Measurements from ENCODE around the gene GSTM4.
"Not testable (repeated sequence)": the region's sequence is repeated elsewhere in the genome, so short reads cannot be mapped to it uniquely, and the experiment has no call there.

Gene GSTM4

DNA sequence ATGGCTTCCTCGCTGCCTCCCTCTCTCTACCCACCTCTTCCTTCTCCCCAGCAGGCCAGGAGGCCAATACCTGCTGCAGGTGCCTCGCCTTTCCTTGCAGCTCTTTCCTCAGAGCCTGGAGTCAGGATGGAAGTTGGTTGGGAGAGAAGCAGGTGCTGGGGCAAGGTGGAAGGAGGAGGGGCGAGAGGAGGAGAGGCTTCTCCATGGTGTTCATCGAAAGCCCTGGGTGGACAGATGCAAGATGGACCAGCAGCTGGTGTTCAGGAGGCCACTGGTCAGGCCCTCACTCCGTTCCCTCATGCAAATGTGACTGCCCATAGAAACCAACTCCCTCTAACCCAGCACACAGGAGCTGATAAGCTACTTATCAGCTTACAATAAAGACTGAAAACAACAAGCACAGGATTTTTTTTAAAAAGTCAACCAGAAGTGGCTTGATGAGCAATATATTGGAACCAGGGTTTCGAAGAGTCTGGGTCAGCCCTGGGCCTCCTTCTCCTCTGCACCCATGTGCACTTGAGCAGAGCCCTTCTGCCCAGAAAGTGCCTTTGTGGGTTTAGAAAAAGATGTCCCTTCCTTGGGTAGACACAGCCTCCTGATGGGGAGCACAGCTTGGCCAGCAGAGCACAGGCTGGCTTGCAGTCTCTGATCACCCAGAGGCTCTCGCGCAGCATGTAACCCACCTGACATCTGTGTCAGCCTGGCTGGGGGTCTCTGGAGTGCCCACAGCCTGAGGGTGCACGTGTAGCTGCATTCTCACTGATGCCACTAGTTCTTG lies 16.6 kb upstream of the GSTM4 start:
- no peak for DNase-seq (ENCODE audit: low spot score)

DNA sequence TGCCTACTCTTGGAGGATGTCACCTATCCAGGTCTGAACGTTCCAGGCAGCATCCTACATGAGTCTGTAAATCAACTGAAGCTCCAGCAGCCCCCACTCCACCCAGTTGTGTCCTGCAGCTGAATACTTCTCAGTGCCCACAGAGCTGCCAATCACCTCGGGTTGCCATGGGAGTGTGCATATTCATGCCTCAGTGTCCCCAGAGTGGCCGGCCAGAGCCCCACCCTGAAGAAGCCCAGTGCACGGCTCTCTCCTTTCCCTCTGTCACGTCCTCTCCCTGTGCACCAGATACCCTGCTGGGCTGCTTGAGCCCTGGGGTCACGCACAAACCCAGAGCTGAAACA lies 16.1 kb upstream of the GSTM4 start:
- DNase-seq (ENCODE audit: low spot score), result no peak

DNA sequence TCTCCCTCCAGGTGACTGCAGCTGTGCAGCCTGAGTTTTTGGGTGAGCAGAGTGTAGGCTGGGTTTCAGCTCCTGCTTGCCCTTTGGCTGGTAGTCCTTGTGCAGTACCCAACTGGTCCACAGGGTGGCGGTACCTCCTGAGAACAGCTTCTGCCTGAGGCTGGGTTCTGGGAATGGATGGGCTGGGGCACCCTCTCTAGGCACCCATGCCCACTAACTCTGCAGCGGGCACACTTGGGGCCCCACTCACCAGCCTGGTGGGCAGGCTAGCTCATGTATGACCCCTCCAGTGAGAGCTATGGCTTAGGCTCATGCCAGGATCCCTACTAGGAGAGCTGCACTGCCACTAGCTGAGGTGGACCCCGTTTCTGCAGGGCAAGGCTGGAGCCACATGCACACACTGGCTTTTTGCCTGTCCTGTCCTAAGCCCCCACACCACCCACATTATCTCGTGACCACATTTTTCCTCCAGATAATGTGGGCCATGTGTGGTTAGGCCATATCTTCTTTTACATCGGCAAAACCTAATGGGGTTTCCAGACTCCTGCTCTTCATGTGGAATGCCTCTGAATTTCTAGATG lies 15.5 kb upstream of the GSTM4 start:
- no peak for DNase-seq (ENCODE audit: low spot score)

DNA sequence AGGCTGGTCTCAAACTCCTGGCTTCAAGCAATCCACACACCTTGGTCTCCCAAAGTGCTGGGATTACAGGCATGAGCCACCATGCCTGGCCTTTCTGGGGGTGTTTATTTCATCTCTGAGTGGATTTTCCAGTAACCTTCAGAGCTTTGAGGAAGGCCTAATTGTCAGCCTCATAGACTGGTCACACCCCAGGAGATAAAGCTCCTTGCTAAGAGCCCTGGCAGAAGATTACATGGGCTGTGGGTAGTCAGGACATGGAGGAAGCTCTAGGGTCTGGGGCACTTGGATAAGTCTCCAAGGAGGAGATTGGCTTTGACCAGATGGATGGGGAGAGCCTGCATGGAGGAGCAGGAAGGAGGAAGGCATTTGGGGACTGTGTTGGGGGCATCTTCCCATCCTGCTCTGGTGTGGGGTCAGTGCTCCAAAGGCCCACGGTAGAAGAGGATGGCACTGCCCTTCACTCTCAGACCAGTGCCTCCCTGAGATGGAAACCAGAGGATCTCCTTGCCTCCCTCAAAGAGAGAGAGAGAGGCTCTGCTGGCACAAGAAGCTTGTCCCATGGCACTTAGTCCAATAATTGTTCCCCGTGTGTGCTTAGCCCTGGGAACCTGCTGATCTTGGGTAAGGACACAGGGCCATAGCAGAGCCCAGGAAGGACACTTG lies 14.7 kb upstream of the GSTM4 start:
- DNase-seq (ENCODE audit: low spot score), result no peak

DNA sequence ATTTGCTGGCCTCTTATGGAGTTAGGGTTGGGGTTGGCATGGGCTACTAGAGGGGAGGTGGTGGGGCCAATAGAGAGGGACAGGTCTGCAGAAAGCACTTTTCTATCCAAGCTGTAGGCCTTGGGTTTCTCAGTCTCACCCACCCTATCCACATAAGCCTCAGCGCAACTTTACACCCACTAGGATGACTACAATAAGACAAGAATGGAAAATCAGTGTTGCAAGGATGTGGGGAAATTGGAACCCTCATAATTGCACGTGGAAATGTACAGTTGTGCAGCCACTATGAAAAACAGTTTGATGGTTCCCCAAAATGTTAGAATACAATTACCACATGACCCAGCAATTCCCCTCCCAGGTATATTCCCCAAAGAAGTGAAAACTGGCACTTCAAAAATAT lies 14.0 kb upstream of the GSTM4 start:
- no peak for DNase-seq (ENCODE audit: low spot score)

DNA sequence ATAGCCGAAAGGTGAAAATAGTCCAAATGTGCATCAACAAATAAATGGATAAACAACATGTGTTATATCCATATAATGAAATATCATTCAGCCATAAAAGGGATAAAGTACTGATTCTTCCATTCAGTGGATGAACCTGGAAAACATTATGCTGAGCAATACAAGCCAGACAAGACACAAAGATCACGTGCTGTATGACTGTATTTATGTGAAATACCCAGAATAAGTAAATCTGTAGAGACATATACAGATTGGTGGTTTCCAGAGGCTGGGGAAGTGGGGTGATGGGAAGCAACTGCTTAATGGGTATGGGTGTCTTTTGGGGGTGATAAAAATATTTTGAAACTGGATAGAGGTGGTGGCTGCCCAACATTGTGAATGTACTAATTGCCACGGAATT lies 13.3 kb upstream of the GSTM4 start:
- no peak for DNase-seq (ENCODE audit: low spot score)

DNA sequence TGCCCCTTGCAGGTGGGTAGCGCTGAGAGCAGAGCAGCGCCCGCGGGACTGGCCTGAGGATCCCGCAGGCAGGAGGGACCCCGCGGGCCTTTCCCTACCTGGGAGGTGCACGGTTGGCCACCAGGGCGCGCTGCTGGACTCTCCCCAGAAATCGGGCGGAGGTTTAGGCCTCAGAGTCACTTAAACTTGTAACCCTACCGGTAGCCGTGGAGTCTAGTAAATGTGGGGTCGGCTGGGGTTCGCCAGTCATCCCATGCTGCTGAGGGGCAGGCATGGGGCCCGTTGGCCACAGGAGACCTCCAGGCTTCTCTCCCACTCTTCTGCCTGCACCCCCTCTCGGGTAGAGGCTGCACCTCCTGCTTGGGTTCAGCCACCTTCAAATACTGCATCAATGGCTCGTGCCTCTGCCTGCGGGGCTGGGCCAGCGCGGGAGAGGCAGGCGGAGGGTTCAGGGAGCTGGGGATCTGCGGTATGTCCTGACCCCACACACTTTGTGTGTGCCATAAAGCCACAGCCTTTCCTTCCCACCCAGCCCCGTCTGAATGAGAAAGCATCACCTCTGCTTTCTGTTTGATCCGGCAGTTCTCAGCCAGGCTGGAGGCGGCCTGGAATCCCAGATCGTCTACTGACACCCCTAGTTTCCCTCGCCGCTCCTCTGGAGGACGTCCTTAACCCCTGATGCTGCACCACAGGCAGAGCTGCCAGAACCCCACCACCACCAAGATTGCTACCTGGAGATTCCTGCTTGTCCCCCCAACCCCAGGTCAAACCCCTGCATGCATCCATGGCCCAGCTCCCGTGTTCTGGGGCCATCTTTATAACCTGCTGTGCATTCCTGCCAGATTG lies 12.3 kb upstream of the GSTM4 start:
- no peak for DNase-seq (ENCODE audit: low spot score)

DNA sequence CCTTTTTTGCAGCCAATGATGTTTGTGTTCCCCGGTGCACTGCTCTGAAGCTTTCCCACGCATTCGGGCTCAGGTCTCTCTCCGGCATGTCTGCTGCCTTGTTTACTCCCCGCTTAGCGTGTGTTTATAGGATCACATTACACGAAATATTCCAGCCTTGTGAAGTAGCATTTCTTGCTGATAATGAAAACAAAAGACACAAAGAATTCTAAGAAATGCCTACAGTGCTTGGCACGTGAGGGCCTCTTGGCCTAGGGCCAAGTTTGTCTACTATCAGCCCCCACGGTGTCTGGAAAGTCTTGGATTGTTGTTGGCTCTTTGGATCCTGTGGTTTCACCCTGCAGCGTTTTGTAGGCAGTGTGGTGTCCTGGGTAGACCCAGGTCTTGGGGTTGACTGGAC lies 11.2 kb upstream of the GSTM4 start:
- no peak for DNase-seq (ENCODE audit: low spot score)

DNA sequence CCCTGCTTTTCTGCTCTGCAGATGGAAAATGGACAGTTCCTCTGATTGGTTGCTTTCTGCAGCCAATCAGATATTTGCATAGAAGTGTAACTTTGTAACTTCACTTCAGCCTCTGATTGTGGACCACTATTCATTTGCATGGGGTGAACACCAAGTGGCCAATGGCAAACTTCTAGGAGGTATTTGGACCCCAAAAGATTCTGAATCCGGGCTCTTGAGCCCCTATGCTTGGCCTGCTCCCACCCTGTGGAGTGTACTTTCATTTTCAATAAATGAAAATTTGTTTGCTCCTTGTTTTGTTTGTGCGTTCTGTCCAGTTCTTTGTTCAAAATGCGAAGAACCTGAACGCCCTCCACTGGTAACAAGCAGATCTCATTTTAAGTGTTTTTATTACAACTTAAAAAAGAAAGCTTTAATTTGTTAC lies 6.4 kb upstream of the GSTM4 start:
- DNase-seq (ENCODE audit: low spot score), result no peak

DNA sequence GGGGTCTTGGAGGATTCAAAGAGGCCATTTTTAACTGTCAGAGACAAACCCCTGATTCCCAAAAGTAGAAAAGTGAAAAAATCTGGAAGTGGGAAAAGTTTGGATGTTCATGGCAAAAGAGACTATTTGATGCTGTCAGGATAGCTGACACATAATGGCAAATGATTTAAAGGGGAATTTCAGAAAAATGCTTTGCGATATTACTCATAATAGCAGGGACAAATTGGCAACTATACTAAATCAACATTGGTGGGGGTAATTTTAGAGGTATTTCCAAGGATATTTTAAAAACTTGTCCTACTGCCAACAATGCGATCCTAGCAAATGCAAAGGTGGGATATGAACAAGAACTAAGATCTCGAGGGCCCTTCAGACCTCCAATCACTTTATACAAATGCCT lies 5.3 kb upstream of the GSTM4 start:
- DNase-seq (ENCODE audit: low spot score), result no peak

DNA sequence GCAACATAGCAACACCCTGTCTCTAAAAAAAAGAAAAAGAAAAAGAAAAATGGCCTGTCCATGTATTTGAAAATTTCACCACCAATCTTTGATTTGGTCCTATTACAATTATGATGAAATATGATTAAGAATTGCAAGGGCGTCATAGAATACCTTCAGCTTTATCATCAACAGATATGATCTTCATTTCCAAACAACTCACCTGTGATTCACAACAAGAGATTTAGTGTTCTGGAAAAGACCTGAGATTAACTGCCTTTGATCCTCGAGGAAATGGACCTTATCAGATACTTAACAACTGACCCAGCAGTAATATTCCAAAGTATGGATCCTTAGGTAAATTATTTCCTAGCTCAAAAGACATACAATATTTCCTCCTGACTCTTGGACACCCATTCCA lies 3.5 kb upstream of the GSTM4 start:
- DNase-seq (ENCODE audit: low spot score), result no peak

DNA sequence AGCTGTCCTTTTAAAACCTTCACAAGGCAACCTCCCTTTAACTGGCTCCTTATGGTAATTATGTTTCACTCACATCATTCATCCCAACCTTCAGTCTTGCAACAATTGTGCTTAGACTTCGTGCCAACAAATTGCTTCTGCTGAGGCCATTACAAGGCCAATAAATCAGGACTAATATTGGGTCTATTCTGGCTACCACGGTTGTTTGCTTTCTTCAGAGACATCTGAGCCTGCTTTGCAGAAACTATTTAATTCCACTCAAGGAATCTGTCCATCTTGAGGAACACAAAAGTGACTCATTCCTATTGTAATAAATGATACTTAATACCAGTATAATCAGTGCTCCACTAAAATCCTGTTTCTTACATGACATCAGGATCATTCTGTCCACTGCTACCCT lies 2.6 kb upstream of the GSTM4 start:
- no peak for DNase-seq (ENCODE audit: low spot score)

DNA sequence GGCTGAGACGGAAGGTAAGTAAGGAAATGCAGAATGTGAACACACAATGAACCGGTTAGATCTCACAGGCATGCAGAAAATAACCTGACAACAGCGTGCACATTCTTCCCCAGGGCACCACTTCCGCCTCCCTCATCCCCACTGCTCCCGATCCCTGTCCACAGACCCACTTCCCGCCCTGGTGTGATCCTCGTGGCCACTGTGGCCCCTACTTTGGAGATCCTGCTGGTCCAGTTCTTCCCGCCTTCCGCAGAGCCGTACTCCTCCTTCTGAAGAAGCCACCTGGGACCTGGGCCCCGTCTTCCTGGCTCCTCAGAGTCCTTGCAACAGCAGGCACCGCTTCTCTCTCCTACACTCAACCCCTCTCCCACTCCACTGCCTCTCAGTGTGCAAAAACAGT lies 1.4 kb upstream of the GSTM4 start:
- DNase-seq (ENCODE audit: low spot score), result no peak

DNA sequence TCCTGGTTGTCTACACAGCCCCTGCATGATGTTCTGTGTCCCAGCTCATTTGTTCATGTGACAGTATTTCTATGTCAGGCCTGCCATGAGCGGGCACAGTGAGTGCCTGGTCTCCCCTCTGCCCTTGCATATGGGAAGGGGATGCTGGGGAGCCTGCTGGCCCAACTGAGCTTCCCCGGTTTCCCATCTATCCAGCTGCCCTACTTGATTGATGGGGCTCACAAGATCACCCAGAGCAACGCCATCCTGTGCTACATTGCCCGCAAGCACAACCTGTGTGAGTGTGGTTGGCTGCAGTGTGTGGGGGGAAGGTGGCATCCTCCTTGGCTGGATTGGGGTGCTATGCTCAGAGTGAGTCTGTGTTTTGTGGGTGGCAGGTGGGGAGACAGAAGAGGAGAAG lies 1.5 kb downstream of the GSTM4 start:
- no peak for DNase-seq (ENCODE audit: low spot score)

DNA sequence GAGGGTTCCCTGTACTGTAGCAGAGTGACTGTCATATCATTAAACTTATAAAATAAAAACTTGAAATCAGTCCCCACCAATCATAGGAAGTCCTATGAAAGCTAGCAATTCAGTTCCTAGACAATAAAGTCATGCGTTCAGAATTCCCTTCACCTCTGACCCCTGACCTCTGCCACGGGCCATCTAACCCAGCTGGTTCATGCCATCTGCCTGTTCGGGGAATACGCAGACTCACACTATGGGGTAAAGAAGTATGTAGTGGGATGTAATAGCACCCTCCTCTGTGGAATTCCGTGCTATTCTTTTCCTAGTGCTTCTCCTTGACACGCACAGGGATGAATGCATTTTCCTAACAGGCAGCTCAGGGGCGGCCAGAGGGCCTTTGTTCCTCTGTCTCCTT lies 2.1 kb downstream of the GSTM4 start:
- no peak for DNase-seq (ENCODE audit: low spot score)

DNA sequence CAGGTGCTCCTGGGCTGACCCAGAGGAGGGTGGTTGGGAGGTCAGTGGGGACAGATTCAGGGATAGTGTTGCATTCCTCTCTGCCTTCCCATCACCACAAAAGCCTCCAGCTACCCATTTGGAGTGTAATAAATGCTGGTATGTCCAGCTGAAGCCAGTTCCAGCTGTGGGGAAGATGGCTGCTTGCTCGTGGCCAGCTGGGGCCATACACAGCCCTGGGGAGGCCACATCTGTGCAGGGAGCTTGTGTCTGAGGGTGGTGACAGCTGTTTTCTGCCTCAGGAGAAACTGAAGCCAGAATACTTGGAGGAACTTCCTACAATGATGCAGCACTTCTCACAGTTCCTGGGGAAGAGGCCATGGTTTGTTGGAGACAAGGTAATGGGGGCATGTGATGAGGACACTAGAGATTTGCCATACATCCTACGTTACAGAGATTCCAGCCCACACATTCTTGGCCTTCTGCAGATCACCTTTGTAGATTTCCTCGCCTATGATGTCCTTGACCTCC lies 2.7 kb downstream of the GSTM4 start:
- DNase-seq (ENCODE audit: low spot score), result no peak

DNA sequence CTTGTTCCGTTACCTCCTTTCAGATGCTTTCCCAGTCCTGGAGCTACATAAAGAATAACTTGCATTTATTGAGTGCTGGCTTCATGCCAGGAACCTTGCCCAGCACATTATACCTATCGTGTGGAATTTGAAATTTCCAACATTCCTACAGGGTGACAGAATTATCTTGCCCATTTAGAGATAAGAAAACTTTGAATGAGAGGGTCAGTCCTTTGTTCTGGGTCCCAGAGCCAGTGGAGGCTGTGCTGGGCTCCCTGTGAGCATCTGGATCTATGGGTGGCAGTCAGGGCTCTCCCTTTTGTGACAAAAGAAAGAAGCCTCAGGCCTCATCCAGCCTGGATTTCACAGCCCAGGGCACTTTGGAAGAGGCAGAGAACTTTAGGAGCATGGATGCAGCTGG lies 3.2 kb downstream of the GSTM4 start:
- DNase-seq (ENCODE audit: low spot score), result no peak

DNA sequence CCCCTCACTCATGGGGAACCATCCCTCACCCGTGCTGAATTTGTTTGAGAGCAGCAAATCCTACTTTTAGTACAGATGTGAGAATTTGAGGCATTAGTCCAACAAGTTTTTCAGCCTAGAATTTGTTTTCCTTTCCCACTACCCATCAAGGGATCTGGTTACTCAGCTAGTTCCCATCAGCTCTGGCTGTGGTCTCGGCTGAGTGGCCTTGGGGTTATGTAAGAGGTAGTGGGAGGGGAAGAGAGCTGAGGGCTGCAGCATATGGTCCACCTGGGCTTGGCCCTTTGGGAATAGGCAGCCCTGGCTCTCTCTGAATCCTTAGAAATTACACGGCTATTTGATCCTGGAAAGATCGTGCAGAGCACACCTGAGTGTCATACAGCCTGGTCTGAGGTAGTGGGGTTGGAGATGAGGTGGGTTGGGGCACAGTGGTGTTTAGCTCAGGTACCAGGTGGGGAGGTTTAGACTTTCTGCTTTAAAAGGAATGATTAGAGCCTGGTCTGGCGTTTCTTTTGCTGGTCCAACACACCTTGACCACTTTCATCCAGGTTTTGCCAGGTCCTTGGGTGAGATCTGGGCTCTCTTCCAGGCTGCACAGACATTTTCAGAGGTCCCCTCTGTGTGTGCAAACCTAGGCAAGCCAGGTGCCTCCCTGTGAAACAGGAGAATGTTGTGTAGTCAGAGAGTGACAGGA lies 4.2 kb downstream of the GSTM4 start:
- no peak for DNase-seq (ENCODE audit: low spot score)

DNA sequence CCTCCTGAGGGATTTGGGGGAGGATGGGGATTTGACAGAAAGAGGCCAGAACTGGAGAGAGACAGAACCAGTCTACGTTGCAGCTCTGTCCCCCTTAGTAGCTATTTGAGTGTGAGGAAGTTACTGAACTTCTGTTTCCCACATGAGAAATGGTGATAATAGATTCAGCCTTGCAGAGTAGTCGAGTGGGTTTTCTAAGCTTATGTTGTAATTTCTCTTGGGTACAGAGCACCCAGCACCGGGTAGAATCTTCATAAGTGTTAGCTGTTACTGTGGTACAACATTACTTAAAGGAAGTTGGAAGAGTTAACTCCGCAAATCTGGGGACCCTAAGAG lies 4.8 kb downstream of the GSTM4 start:
- DNase-seq (ENCODE audit: low spot score), result not testable (repeated sequence)

DNA sequence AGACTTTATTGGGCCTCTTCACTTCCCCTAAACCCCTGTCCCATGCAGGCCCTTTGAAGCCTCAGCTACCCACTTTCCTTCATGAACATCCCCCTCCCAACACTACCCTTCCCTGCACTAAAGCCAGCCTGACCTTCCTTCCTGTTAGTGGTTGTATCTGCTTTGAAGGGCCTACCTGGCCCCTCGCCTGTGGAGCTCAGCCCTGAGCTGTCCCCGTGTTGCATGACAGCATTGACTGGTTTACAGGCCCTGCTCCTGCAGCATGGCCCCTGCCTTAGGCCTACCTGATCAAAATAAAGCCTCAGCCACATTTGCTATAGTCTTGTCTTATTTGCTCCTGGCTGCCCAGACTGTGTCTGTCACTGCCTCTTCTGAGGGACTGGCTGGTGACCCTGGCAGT lies 5.5 kb downstream of the GSTM4 start:
- no peak for DNase-seq (ENCODE audit: low spot score)

DNA sequence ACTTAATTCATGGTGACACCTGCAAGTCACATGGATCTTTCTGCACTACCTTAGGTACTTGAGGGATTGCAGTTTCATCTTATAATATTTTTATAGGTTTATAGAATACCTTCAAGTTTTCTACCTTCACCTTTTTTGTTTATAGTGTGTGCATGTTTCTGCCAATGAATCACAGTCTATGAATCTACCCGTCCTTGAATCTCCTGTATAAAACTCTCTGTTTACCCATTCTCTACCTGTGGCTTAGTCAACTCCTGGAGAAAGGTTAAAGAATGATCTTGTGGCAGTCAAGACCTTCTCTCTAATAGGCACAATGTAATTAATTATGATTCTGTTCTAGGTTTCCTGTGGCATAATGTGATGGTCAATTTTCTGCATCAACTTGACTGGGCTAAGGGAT lies 8.8 kb downstream of the GSTM4 start:
- no peak for DNase-seq (ENCODE audit: low spot score)

All from putamen (tissue), 1 donor.